Fibroblast of skin of left quadriceps (primary cell): ENCODE results near the gene TMEM179B.
"Not testable (repeated sequence)": the region's sequence is repeated elsewhere in the genome, so short reads cannot be mapped to it uniquely, and the experiment has no call there.

Experiments used
- DNase-seq, 2 experiments: peaks; one replicate each; pipeline ENCODE4 v3.0.0-alpha.2; 2013; ENCODE audit warnings: low read depth in 2 of 2

TMEM179B gene

DNA sequence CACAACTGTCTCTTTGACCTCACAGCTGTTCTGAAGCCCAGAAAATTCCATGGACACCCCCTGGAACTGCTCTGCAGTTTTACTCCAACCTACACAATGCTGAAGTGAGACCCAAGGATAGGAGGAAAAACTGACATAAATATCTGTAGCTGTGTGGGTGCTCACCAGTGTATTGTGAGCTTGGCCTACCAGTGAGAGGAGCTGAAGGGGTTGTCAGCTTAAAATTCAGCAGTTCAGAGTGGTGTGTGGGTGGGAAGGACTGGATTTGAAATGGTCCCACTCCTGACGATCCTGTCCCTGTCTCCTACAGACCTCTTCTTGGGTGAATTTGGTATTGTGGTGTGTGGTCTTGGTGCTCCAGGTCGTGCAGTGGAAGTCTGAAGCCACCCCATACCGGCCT is 2.4 kb downstream of the TMEM179B start:
- DNase-seq = no peak

GRCh38 chr11:62791501-62792201 is 4.4 kb downstream of the TMEM179B start, which contains the start of gene TMEM223:
Gene TMEM223, minus strand, starts transcription at chr11:62792006. Its CDS starts 12 bp downstream, at chr11:62791994.
- DNase-seq = no peak

- no peak for DNase-seq
Measured at GRCh38 chr11:62792202-62792575, 5.0 kb downstream of the TMEM179B start.

- no peak for DNase-seq
Measured at GRCh38 chr11:62794201-62794775, 7.1 kb downstream of the TMEM179B start.

DNA sequence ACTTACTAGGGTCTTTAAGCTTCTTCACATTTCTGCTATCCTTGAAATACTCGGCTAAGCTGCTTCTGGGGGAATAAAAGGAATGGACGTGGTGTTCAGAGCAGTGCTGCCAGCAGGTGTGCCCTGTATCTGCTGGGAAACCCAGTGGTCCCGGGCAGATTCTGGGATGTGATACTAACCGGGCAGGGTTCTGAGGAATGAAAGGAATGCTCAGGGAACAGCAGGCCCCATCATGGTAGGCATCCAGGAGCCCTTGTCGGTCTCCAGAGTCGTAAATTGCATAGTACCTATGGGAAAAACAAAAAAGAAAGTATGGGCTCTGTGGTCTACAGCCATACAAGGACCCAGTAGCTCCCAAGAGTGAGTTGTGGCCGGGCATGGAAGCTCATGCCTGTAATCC is 9.1 kb downstream of the TMEM179B start:
- DNase-seq = no peak

GRCh38 chr11:62799486-62799885 is 12.3 kb downstream of the TMEM179B start:
- DNase-seq = no peak

GRCh38 chr11:62801071-62801470 is 13.9 kb downstream of the TMEM179B start:
- no peak for DNase-seq

DNA sequence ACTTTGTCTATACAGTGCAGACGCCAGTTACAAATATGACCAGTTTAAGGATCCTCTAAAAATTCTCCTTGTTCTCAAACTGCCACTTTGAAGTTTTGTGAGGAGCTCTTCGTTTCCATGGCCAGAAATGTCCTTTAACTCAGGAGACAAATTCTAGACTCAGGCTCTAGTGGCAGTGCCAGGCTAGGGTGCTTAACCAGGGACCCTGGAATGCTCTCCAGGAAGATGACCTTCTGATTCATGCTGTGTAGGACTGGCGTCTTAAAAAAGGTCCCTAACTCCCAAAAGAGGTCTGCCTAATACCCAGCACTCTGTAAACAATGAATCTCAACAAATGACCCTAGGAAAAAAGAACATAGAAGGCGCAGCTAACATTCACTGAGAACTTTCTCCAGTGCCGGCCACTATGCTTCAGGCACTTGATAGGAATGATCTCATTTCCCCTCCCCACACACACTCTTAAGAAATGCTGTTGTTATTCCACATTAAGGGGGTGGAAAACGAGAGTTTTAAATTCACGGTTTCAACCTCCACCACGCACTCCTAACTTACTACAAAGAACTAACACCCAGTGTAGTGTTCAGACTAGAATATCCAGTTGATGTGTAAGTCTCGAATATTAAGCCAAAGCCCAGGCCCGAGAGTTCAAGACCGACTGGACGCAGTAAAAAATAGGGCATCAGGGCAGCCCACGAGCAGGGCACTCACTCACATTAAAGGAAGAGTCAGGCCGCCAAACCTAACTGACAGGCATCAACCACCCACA is 17.3 kb downstream of the TMEM179B start:
- DNase-seq = no peak

- peak; percentile 81 to 84 for DNase-seq
Measured at GRCh38 chr11:62805076-62805892, 18.1 kb downstream of the TMEM179B start, which contains the start of gene NXF1. Gene NXF1, minus strand, starts transcription at chr11:62805440. Its CDS starts 84 bp downstream, at chr11:62805356.

- no peak for DNase-seq
Measured at GRCh38 chr11:62805961-62806441, 18.8 kb downstream of the TMEM179B start.

DNA sequence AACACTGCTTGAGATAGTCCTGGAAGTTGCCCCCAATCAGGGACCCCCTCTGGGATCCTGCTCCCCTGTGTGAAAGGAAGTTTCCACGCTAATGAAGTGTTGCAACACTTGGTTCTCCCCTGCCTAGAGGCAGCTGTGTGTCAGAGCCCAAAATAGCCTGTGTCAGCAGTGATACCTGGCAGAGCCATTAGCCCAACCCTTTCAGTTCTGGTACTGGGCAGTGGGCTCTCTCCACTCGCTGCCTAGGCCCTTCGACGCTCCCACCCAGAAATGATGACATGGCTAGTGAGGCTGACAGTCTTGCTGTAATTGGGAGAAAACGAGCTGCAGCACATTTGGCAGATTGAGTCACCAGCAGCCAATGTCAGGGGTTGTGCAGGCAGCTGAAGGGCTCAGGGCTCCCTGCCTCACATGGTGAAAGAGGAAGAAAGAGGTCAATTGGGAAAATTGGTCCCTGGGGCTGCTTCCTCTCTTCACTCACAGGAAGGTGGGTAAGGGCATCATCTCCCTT is 19.5 kb downstream of the TMEM179B start:
- DNase-seq = no peak

DNA sequence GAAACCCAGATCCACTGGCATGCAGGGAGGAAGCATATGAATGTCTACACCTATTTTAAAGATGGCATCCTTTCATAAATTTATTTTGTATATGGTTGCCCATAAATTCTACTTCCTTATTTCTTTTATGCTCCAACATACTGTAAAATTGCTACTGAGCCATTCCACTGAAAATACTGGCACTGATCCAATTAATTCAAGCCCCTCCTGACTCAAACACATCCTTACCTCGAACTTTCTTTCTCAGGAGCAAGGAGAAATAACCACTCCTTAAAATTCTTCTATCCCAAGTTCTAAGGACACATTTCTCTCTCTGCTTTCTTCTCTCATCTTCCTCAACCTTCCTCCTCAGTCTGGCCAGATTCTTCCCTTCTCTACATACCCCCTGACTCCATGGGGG is 23.5 kb downstream of the TMEM179B start:
- DNase-seq = no peak

DNA sequence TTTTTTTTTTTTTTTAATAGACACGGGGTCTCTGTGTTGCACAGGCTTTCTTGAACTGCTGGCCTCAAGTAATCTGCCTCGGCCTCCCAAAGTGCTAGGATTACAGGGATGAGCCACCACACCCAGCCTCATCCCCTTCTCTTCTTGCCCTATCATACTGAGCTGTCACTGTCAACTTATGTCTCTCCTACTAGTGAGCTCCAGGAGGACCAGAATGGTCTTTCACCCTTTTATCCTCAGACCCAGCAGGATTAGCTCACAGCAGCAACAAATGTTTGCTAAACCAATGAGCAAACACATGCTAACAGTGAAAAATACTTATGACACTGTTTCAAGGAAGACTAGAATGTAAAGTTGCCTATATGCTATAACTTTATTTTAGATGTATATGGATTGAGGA is 24.5 kb downstream of the TMEM179B start:
- no peak for DNase-seq

DNA sequence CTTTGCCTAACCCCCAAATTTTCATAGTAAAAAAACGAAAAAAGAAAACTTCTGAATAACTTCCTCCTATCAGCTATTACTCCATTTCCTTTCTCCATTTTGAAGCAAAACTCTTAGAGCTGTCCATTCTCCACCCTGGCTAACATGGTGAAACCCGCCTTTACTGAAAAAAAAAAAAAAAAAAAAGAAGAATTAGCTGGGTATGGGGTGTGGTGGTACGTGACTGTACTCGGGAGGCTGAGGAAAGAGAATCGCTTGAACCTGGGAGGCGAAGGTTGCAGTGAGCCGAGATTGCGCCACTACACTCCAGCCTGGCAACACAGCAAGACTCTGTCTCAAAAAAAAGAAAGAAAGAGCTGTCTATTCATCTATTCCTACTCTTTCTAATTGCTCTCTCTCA is 29.4 kb downstream of the TMEM179B start:
- DNase-seq = no peak

GRCh38 chr11:62817129-62817528 is 29.9 kb downstream of the TMEM179B start:
- DNase-seq = no peak

DNA sequence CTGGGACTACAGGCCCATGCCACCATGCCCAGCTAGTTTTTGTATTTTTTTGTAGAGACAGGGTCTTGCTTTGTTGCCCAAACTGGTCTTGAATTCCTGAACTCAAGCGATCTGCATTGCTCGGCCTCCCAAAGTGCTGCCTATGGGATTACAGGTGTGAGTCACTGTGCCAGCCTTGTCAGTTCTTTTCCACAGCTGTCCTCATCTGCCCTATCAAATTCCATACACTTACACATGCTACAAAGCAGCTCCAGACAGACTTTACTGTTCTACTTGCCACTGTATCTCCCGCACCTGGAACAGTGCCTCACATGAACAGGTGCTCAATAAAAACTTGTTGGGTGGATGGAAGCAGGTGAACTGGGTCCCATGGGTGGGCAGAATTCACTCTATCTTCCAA is 36.5 kb downstream of the TMEM179B start:
- DNase-seq = no peak

- not testable (repeated sequence) for DNase-seq
Measured at GRCh38 chr11:62828130-62828529, 40.9 kb downstream of the TMEM179B start.

DNA sequence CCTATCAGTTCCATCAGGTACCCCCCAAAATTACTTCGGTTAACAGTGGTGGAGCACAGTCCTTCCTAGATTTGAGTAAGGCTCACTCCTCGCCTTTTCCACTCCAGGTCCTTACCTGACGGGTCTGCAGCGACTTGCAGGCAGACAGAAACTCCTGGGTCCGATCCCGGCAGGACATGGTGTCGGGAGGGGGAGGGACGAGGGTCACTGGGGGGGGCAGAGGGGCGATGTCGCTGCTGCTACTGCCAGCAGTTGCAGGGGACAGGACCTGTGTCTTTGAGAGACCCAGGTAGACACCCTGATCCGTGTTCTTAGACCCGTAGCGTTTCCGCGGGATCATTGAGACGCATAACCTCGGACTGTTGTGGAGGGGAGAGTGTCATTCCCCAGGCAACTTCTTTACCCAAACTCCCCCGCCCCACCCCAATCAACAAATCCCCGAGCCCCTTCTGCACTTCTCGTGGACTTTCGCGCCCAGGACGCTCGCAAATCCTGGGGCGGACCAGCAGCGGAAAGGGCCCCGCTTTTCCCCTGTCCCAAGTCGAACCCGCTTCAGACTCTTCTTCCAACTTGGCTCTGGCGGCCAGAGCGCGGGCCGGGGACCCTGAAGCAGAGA is 43.8 kb downstream of the TMEM179B start:
- DNase-seq = no peak

DNA sequence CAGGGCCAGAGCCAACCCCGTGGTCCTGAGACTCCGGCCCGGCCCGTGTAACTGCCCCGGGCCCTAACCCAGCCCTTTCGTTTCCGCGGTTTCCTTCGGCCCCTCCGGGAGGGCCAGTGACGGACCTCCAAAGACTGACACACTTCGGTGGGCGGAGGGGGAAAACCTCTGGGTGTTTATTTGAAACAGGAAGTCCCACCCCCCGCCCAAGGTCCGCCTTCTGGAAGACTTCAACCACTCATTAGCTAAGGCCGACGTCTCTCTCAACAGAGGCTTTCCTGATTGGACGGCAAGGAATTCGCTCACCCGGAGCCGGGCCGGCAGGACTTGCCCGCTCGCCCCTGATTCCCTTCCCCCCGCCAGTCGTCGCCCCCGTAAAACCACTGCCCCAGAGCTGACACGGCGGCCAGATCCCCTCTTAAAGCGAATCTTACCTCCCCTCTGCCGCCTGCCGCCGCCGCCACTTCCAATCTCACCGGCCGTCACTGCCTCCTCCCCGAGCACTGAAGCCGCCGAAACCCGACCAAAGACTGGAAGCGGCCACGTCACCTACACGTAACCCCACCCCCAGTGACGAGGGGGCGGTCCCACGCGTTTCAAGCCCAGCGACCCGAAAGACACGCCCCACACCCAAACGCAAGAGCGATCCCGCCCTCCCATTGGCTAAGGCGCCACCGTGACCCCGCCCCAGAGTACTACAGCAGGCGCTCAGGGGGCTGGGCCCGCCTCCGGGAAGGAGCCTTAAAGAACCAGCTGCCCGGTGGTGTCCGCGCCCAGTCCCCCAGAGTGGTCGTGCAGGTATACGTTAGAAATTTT is 44.5 kb downstream of the TMEM179B start, which contains the start of gene STX5:
TSS of gene STX5 (minus strand) at position 532 of the 816 bp plus-strand sequence. CDS start 808 bp downstream, outside the sequence.
- DNase-seq = peak; percentile 95
